ENCODE results near the gene WDFY4.

GRCh38 chr10:48894911-48895802, 210.5 kb downstream of the WDFY4 start:
- TF ChIP-seq ESRRG (CRISPR knock-in tag; IDR thresholded peaks at IDR 0.05): no peak
- TF ChIP-seq ZFP30 (CRISPR knock-in tag; IDR thresholded peaks at IDR 0.05): no peak
- no peak for TF ChIP-seq TCF4 (CRISPR knock-in tag; IDR thresholded peaks at IDR 0.05; ENCODE audit: borderline replicate concordance)
- TF ChIP-seq PATZ1 (CRISPR knock-in tag; IDR thresholded peaks at IDR 0.05; ENCODE audit: borderline replicate concordance): no peak
- no peak for TF ChIP-seq TSHZ2 (CRISPR knock-in tag; IDR thresholded peaks at IDR 0.05)
- TF ChIP-seq TOX (CRISPR knock-in tag; IDR thresholded peaks at IDR 0.05; ENCODE audit: borderline replicate concordance): no peak
- no peak for TF ChIP-seq ISL1 (CRISPR knock-in tag; IDR thresholded peaks at IDR 0.05)
- no peak for TF ChIP-seq ZFP3 (CRISPR knock-in tag; IDR thresholded peaks at IDR 0.05)
